HG02981 (cell line): ENCODE results near the gene PAPPA.

ENCODE experiments used
- ATAC-seq: cut with Tn5 transposase; IDR thresholded peaks from one replicate; pipeline ENCODE4 v1.9.1; 2021; ENCODE audit warnings: mild to moderate bottlenecking, moderate library complexity; ENCODE audit not compliant: unreplicated experiment

The PAPPA gene

DNA sequence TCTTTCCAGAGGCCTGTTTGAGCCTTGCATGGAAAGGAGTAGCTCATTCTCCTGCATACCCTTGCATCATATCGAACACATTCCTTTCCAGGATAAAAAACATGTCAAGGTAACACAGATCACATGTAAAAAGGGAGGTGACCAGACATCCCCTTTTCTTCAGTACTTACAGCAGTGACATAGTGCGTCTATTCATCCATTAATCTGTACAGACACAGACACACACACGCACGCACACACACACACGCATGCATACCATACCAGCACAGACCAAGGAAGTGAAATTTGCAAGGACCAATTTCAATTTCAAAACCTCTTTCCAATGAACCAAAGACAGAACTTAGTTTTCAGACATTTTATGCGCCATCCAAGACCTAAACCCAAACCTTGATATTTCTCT lies 256.0 kb downstream of the PAPPA start:
- no peak for ATAC-seq

DNA sequence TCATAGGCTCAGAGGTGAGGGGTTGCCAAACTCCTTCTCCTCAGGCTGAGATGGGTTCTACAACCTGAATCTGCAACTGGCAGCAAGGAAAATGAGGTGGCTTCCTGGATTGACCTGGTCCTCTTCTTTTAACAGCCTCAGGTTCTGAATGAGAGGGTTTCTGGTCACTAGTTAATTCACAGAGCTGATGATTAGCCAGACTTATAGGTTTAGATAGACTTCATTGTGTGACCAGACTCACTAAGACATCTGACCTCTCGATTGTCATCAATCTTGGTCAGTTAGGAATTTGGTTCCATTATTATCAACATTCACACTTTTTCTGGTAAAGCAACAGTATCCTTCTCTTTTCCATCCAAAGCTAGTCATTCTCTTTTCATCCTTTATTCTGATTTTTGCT lies 257.9 kb downstream of the PAPPA start:
- no peak for ATAC-seq

DNA sequence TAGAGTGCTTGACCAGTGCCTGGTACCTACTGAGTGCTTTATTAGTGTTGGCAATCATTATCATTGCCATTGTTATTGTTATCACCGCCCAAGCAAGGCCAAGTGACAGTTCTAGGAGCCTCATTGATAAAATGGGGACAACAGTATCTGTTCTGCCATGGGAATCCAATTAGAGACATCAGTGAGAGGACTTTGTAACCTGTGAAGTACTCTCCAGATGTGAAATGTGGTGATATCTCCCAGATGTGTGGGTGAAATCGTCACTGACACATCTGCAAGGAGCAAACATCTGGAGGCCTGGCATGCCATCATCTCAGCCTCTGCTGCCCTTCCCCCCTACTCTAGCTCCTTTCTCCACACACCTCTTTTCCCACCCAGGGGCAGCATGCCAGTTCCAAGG lies 260.8 kb downstream of the PAPPA start:
- ATAC-seq, result no peak

DNA sequence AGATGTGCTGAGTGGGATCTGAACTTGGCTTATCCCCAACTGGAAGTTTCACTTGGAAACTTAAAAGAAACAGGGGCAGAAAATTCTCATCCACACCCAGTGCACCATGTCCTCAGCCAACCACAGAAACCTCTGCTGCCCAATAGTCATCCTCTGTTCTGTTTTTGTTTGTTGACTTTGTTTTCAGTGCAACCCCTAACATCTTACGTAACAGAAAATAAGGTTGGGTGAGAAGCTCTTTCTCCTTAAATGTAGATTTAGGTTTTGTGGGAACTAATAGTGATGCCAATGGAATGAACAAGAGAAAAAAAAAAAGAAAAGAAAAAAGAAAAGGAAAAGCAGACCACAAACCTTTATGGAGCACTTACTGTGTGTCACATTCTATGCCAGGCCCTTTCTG lies 262.8 kb downstream of the PAPPA start:
- ATAC-seq, result no peak

DNA sequence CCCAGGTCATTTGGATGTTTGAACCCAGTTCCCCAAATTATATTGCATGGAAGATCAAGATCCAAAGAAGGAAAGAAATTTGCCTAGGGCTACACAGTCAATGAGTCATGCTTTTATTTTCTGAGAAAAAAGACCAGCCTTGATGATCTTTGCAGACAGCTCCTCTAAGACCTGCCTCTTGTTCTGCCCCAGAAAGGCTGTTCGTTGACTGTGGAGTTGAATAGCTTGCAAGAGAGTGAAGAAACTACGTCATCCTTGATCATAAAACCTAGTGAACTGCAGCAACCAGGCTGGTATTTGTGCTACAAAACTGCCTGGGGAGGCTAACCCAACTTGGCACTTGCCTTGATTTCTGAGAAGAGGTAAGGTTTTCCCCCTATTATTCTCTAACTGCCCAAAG lies 263.9 kb downstream of the PAPPA start:
- ATAC-seq, result no peak

DNA sequence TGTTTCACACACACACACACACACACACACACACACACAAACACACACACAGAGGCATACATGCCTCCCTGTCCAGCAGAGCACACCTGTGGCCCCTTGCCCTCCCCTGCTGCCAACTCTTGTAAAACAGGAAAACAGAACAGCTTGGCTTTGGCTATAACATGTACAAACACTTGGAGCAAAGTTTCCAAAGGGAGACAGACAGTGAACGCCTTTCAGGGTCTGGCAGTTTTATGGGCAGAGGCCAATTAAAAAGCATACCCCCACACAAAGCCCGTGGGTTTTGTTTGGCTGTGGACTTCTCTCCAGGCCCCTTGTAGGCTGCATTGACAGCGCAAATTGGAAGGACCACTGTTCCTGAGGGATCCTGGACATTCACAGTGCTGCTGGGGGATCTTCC lies 265.6 kb downstream of the PAPPA start:
- no peak for ATAC-seq

DNA sequence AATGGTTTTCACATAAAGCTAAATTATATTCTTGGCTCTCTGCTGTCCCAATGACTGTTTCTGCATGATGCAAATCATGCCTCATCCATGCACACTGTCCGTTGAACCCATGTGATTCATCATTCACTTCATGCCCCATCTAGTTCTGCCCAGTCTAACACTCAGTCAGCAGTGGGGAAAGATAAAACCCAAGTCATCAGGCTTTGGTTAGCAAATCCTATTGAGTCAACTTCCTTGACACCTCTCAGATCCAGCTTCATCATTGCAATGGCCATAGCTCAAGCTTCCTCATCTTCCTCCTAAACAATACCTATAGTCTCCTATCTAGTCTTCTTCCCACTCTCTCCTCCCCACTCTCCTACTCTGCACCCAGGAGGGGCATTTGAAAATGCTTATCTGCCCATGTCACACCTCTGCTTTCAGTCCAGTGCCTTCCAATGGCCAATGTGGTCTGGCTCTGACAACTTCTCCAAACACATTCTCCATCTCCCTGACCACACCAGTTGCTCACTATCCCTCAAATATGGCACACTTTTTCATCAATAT lies 267.5 kb downstream of the PAPPA start:
- no peak for ATAC-seq

DNA sequence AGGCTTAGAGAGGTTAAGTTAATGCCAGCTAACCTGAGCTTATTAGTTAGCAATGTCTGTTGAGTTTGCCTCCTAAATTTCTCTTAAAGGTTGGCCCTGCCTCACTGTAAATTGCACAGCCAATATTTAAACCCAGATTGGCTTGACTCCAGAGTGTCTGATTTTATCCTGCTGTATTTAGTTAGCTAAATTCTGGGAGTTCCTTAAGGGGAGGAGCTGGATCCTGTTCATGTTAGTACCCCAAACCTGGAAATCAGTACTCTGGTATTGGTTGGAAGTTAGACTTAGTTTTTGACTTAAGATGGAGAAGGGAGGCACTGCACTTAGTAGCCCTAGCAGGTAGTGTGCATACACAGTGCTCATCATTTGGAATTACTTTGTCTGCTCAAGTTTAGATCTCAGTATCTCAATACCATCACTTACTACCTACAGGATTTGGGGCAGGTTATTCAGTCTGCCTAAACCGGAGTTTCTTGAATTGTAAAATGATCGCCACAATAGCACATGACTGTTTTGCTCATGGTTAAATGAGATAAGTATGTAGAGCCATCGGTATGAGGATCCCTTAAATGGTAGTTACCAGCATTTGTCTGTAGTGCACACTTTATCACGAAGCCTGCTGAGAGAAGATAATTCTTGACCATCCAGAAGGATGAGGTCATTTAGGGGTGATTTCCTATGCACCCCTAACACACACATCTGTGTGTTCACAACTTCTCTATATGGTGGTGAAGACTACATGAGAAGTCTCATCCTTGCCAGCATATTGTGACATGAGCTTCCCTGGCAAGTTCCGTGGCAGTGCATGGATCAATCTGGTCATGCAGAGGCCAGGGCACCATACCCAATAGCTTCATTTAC lies 268.8 kb downstream of the PAPPA start:
- ATAC-seq, result no peak

DNA sequence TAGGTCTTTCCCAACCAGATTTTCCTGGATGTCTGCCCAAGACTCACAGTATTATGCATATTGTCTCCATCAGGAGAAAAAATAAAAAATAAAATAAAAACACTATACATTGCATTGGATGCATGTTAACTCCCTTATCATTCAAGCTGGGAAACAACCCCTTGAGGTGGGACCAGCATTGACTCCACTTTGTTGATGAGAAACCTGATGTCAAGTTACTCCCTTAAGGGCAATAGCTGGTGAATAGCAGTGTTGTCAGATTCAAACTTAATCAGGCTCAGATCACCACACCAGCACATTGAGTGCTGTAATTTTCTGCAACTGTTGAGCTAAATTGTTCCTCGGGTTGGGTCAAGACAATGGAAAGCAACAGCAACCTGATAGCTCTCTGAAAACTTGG lies 269.6 kb downstream of the PAPPA start:
- ATAC-seq, result no peak

DNA sequence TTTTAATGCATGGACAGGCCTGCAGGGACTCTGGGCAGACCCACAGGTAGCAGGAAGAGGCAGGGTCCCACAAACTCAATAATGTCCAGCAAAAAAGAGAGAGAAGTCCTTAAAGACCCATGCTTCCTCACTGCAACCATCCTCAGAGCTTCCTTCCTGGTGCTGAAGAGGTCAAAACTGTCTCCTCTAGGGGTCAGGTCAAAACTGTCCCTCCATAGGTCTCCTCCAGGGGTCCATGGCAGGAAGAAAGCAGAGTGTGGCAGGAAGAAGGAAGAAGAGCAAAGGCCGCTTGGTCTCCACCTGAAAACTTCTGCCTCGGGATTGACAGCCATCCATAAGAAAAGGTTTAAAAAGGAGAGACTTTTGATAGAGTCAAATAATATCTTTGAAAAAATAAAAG lies 271.7 kb downstream of the PAPPA start:
- ATAC-seq, result no peak

DNA sequence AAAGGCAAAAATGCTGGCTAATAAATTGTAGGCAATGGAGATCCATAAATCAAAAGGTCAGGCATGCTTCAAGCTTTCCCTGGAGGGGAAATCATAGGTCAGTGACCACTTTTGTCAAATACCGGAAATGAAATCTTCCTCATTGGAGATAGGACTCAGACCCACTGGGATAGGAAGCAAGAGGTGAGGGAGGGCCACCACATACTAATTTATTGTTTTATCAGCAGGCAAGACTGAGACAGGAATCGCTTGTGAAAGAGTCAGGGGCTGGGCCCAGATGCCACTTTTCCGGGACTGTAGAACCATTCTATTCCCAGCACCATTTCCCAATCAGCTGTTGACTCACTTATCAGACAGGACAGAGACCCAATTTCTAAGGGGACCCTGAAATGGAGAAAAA lies 277.3 kb downstream of the PAPPA start:
- ATAC-seq, result no peak

DNA sequence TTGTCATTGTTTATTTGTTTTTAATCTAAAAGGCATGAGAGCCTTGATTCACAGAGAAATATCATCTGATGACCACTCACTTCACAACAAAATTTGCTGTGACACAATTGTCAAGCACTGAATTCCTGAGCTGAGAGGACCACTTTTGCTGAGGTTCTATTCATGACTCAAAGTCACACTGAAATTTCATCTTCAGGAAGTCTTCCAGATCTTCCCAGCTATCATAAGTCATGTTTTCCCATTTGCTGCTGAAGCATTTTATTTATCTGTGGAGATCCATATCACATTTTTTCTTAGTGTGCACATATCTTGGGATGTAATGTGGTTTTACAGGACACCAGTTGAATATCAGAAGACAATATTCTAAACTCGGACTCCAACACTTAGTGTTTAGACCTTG lies 278.5 kb downstream of the PAPPA start:
- no peak for ATAC-seq

DNA sequence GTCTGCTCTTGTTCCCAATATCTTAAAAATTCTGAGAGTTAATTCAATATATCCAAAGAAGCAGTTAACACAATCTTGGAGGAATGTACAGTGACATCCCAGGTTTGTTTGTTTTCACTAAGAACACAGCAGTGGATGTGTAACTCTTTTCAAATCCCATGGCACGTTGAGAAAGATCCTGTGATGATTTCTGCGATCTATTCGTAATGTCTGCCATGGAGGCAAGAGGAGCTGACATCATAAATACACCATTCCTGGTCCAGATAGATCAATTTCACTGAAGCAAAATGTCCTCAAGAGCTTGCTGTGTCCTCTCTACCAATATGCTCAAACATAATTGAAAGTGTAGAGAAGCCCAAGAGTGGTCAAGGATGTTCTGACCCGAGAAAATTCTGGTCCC lies 280.7 kb downstream of the PAPPA start:
- no peak for ATAC-seq

DNA sequence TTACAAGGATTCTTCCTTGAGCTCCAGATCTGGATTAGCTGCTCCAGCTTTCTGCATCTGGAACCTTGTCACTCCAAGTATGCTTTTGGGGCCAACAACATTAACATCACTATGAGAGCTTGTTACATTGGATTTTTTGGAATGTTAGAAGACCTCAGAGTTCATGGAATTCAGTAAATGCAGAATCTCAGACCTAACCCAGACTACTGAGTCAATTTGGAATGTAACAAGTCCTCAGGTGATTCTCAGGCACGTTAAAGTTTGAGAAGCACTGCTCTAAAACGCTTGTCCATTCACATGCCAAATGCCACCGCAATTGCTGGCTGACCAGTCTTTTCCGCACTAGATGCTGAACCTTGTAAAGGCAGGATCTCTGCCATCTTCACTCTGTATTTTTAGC lies 282.1 kb downstream of the PAPPA start:
- ATAC-seq, result no peak

DNA sequence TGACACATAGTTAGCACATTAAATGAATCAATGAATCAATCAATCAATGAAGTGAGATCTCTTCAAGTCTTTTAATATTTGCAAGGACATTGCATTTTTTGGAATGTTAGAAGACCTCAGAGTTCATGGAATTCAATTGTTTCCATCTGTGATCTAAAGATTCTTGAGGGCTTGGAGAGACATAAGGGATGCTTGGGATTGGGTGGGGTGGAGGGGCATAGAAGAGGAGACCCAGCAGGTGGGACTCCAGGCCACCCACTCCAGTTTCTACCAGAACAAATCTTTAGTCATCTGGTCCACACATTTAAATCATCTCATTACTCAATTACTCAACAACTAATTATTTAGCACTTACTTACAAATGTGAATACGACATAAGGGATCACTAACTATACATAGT lies 282.5 kb downstream of the PAPPA start:
- no peak for ATAC-seq

DNA sequence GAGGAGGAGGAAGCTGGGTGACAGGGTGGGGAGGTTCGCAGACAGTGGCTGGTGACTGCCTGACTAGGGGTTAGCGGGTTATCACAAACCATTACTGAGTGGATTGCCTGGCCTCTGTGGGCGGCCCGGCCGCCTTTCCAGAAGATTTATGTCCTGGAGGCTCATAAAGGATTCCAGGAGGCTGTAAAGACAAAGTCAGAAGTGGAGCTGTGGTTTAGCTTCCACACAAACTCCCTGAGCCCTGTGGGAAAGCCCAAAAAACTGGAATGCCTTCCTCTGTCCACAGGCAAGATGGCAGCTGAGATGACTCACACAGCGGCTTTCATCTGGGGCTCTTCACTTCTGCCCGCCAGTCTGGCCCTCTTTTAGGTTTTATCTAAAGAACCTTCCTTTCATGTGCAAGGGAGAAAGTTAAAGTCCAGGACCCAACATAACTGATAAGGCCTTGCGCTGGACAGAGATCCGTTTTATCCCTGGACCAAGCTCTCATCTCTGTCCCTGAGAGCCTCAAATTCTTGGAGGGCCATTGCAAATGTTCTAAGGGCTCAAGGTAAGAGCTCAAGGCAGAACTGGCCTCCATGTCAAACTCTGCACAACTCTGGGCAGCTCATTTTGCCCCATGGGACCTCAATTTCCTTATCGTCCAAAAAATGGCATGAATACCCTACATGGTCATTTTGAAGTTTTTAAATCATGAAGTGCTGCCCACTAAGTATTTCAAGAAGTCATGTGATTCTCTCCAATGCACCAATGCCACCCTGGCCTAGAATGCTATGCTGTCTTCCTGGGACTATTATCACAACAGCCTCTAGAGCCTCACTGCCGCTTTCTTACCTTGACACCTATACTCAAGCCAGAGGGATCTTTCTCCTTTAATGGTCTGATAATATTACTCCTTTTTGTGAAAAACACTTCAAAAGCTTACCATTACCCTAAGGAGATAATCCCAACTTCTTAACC lies 284.1 kb downstream of the PAPPA start:
- no peak for ATAC-seq

DNA sequence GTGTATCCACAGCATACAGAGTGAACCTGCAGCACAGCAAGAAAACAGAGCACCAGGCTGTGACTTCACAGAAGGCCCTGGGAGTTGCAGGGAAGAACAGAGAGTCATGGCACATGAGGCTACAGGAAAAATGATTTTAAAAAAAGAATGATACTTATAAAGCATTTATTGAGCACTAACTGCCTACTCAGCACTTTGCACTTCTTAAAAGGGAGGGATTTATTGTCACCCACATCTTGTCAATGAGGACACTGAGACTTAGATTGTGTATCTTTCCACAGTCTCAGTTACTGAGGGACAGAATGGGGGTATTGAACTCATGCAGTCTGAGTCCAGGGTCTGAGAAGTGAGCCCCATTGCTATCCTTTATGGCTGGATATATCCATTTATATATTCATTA lies 288.9 kb downstream of the PAPPA start:
- ATAC-seq, result no peak

DNA sequence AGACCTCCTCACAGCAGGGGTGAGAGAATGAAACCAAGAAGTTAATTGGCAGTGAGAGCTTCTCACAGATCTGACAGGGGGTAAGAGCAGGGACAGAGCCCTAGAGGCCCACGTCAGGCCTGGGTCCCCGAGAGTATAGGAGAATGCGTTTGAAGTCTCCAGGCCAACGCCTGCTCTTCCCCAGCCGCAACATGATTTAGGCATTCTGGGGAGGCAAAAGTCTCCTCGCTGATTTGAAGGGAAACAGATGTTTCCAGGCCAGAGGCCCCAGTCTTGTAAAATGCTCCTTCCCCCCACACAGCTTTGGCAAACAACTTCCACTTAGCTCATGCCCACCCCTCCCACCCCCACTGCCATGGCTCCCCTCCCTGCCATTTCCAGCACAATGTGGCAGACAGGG lies 294.3 kb downstream of the PAPPA start:
- ATAC-seq, result no peak

DNA sequence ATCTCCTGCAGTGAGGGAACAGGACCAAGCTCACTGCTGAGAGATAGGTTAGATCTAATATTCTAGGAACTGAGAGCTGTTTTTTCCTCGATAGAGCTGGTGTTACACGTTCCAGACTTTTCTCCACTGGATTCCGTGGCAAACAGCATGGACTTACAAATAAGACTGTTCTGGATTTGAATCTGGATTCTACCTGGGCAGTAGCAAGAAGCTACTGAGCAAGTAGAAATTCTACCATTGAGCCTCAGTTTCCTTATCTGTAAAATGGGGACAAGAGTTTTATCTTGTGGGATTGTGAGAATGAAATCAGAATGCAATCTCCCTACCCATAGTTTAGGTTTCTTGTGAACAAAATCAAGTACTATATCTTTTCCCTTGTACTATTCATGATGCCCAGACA lies 294.8 kb downstream of the PAPPA start:
- ATAC-seq, result no peak

DNA sequence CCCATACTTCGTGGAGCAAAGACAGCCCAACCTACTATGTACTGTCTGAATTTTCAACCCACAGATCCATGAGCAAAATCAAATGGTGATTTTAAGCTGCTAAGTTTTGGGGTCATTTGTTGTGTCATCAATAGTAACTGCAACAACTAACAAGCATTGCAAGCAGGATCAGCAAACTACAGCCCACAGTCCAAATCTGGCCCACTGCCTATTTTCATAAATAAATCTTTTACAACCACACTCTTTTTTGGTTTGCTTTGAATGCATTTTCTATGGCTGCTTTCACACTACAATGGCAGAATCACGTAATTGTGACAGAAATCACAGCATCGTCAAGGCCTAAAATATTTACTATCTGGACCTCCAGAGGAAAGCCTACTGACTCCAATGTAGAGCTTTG lies 296.4 kb downstream of the PAPPA start:
- ATAC-seq, result no peak

DNA sequence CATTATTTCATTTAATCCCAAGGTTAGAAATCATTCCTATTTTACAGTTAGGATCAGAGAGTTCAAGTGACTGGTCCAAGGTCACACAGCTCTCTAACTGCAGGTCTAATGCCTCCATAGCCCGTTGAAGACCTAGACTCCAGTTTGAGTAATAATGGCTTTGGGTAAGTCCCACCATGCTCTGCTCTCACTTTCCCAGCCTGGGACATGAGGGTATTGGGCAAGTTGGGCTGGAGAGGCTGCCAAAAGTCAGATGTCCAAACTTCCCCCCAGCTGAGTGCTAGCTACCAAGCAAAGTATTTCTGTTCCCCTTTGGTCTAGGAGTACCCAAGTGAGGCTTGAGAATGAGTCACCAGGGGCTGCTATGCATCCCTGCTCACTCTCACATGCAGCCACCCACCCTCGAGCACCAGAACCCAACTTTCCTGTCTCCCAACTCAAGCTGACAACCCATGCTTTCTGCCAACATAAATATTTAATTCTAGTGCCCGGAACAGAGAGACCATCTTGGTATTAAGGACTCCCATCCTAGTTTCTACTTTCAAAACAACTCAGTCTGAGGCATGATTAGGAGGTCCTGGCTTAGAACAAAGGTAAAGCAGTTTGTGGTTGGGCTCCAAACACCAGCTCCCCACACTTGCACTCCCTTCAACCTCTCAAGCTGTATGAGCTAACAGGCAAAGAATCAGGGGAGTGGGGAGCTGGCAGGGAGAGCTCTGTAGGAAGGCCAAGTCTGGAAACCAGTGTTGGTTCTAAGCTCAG lies 297.0 kb downstream of the PAPPA start:
- ATAC-seq, result peak; percentile 74
